PFSK-1 (cell line): ENCODE data around the gene DEDD2.

Experiments used
- FOXP2 ChIP-seq: optimal IDR thresholded peaks from 2 replicates; pipeline ENCODE3; 2011; ENCODE audit warnings: borderline replicate concordance, control low read depth, inconsistent platforms; ENCODE audit not compliant: insufficient read depth; ENCODE audit errors: extremely low read length, extremely low read depth
- POLR2AphosphoS5 ChIP-seq: IDR thresholded peaks from 2 replicates; pipeline ENCODE4 v1.6.1; 2012; ENCODE audit warnings: low read depth, mild to moderate bottlenecking, control low read depth, low read length, moderate library complexity
- REST ChIP-seq, 2 experiments: IDR thresholded peaks; 2 replicates each; pipeline versions ENCODE4 v1.6.1 to v1.8.0; 2011 to 2012; ENCODE audit warnings: low read depth in 2 of 2, low read length in 2 of 2, control low read depth in 1 of 2, inconsistent platforms in 1 of 2, mild to moderate bottlenecking in 1 of 2, moderate library complexity in 1 of 2; ENCODE audit not compliant: insufficient read depth in 1 of 2
- SIN3A ChIP-seq: IDR thresholded peaks from 2 replicates; pipeline ENCODE4 v1.6.1; 2012; ENCODE audit warnings: mild to moderate bottlenecking, low read length, moderate library complexity, borderline replicate concordance; ENCODE audit not compliant: insufficient read depth
- TAF1 ChIP-seq: IDR thresholded peaks from 2 replicates; pipeline ENCODE4 v1.6.1; 2012; ENCODE audit warnings: low read length, control low read depth, borderline replicate concordance; ENCODE audit not compliant: insufficient read depth

The DEDD2 gene

GRCh38 chr19:42226886-42227285, 9.4 kb upstream of the DEDD2 start:
- TF ChIP-seq SIN3A (no peak), POLR2AphosphoS5 (no peak), TAF1 (no peak), REST (IDR thresholded peaks at IDR 0.05; ENCODE audit: insufficient read depth in 1 of 2, low read depth in 2 of 2, low read length in 2 of 2) (no peak), FOXP2 (no peak)

- TF ChIP-seq POLR2AphosphoS5: no peak
- no peak for TF ChIP-seq TAF1
- no peak for TF ChIP-seq SIN3A
- TF ChIP-seq REST (IDR thresholded peaks at IDR 0.05; ENCODE audit: insufficient read depth in 1 of 2, low read depth in 2 of 2, low read length in 2 of 2): no peak
- no peak for TF ChIP-seq FOXP2
Measured at GRCh38 chr19:42225718-42226292, 8.3 kb upstream of the DEDD2 start.

GRCh38 chr19:42224940-42225717, 7.7 kb upstream of the DEDD2 start:
- TF ChIP-seq TAF1: no peak
- TF ChIP-seq REST (IDR thresholded peaks at IDR 0.05; ENCODE audit: insufficient read depth in 1 of 2, low read depth in 2 of 2, low read length in 2 of 2): no peak
- TF ChIP-seq FOXP2: no peak
- TF ChIP-seq SIN3A: no peak
- no peak for TF ChIP-seq POLR2AphosphoS5

GRCh38 chr19:42220751-42221097, 3.2 kb upstream of the DEDD2 start:
- TF ChIP-seq TAF1 (no peak), POLR2AphosphoS5 (no peak), SIN3A (no peak), FOXP2 (no peak), REST (IDR thresholded peaks at IDR 0.05; ENCODE audit: insufficient read depth in 1 of 2, low read depth in 2 of 2, low read length in 2 of 2) (no peak)
